NCI-H526 (cell line): Measurements from ENCODE around the gene MYO7A.
"Not testable (repeated sequence)": the region's sequence is repeated elsewhere in the genome, so short reads cannot be mapped to it uniquely, and the experiment has no call there.

Experiments used
- DNase-seq, 2 experiments: peaks; one replicate each; lab custom pipeline; 2025; lab: John Stamatoyannopoulos, UW

MYO7A gene

DNA sequence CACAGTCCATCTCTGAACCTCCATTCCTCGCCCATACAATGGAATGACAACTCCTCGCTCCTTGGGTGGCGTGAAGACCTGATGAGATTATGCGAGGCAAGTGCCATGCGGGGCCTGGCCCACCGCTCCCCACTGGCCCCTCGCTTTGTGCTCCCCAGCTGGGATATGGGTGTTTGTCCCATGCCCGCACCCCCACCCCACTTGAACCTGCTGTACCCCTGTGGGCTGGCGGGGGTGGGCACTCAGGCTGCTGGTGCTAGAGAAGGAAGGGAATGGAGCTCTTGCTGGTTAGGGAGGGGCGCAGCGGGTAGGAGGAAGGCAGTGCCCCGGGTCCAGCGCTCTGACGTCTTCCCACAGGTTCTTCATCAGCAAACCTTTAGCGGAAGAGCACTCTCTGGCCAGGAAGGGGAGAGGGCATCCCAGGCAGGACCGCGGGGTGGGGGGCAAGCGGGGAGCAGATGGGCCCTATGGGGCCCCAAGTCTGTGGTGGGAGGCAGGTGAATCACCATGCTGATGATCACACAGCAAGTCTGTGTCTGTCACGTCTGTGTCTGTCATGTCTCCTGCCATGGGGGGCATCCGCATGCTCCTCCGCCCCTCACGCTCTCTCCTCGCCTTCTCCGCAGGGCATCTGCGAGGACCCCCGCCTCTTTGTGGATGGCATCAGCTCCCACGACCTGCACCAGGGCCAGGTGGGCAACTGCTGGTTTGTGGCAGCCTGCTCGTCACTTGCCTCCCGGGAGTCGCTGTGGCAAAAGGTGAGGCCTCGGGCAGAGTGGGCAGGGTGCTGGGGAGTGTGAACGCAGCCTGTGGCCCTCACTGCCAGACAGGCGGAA, 34.8 kb upstream of the MYO7A start:
- DNase-seq = no peak

DNA sequence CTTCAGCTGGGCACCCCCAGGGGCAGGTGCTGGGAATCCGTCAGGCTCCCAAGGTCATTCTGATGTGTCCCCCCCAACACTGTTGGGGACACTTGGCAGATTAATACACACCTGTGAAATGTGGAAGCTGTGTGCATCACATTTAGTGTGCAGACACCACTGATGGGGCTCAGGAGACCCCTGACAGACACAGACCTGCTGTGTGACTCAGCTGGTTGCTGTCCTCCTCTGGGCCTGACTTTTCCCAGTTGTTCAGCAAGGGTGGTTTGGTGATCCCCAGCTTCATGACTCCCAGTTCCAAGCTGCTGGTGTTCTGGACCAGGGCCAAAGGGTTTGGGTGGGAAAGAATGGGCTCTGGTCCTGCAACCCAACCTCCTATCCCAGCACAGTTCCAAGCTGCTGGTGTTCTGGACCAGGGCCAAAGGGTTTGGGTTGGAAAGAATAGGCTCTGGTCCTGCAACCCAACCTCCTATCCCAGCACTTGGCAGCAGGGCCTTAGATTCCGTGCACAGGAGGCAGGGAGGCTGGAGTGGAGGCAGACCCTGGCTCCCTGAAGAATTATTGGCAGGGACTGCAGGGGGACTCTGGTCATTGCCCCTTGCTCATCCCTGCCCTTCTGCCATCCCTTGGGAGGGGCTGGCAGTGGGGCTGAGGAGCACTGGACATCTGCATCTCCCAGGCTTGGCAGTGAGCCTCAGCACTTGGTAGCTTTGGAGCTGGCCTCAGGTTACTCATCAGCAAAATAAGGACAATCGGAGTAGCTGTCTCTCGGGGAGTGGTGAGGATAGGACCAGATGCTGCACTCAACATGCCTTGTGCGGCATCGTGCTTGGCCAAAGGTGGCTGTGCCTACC, 33.8 kb upstream of the MYO7A start:
- no peak for DNase-seq

DNA sequence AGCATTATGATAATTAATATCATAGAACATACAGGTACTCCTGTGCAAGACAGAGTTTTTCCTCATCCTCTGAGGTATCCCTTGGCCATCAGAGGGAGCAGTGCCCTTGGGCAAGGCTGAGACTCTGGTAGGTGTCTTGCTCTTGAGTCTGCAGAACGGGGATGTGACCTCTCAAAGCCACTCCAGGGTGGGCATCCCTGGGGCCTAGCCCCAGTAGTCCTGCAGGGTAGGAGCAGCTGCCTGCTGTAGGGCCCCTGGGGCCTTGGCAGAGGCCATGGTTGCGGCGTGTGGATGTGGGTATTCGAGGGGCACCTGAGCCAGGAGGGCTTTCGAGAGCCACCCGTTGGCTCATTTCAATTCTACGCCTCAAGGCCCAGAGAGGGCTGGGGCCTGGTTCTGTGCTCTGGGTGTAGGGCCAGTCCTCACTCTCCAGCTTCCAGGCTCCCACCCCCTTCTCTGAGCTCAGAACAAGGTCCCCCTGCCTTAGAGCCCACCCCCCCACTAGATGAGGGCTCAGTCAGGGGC, 33.1 kb upstream of the MYO7A start:
- DNase-seq = no peak

DNA sequence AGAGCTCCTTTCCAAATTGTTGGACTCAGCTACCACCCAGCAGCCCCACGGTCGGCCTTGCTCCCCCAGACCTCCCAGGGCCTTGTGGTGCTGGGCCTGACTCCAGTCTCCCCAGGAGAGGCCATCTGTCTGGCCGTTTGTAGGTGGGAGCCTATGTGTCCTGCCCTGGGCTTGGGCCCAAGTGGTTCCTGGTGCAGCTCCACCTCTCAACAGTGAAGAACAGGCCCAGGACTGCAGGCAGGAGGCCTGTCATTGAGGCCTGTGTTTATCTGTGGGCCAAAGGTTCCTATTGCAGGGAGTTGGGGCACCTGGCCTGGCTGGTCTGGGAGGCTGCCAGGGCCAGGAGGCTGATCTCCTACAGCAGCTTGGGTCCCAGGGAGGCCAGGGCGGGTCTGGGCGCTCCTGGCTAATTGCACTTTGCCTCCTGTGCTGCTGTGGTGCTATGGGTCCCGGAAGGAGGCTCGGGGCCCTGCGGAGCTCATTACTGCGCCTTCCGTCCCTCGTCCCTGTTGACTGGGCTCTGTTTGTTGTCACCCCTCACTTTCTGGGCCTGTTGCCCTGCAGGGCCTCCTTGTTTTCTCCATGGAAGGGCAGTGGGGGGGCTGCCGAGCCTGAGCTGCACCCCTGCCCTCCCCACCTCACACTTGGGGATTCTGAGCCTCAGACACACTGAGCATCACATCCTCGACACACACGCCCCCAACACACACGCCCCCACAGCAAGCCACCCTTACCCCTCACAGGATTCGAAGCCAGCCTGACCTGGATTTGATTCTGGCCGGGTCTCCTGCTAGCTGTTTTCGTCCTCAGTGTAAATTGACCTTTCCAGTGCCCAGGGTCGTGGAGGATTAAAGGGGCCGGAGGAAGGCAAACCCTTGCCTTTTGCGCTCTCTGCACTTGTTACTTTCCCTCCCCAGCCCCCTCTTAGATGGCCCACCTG, 32.2 kb upstream of the MYO7A start:
- no peak for DNase-seq

DNA sequence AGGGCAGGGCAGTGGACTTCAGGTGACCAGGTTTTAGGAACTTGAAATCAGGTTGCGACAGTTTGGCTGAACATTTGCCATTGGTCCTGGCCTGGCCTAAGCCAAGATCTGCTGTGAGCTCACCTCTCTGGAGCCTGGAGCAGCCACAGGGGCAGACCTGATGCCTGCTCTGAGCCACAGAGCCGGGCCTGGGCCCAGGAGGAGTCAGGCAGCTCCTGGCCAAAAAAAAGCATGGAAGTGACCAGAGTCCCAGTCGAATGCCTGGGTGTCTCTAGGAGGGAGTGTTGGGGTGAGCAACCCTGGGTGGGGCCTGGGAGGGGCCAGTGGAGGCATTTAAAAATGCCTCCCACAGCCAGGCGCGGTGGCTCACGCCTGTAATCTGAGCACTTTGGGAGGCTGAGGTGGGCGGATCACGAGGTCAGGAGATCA, 31.4 kb upstream of the MYO7A start:
- DNase-seq = no peak

DNA sequence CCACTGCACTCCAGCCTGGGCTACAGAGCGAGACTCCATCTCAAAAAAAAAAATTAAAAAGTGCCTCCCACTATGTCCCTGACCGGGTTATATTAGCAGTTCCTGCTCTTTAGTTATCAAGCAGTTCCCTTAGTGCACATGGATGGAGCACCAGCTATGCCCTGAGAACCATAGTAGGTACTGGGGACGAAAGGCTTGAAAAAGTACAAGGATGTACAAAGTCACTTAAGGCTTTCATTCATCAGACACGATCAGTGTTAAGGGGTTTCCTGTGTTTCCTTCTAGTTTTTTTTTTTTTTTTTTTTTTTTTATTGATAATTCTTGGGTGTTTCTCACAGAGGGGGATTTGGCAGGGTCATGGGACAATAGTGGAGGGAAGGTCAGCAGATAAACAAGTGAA, 30.9 kb upstream of the MYO7A start:
- DNase-seq = not testable (repeated sequence)

DNA sequence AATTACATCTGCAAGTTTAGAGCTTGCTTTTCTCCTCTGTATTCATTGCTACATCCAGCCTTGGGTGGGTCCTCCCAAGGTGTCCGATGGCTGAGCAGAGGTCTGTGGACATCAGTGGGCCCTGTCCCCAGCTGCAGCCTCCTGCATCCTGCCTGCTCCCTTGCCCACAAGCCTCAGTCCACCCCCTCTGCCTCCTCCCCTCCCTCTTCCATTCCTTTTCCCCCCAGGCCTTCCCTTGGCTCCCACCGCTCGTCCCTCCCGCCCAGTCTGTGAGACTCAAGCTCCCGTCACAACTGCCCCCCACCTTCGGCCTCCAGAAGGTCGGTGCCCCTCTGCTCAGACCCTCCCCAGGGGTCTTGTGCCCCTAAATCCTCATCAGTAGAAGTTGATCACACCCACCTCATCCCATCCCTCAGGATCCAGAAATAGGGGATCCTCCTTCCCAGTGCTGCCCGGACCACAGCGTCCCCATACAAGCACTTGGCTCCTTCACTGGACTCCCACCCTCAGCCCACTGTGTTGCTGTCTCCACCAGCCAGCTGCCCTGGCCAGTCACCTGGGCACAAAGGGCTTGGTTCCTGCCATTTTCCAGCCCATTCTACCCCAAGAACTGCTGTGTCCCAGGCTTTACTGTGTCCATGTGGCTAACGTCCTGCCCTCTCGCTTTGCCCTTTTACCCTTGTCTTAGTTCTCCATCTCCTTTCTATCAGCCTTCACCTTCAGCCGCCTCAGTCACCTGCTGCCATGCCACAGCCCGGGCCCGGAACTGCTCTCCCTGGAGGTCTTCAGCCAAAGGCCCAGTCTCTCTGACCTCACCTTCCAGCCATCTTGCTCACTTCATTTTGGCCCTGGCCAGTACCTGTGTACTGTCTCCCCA, 27.6 kb upstream of the MYO7A start:
- DNase-seq = no peak

DNA sequence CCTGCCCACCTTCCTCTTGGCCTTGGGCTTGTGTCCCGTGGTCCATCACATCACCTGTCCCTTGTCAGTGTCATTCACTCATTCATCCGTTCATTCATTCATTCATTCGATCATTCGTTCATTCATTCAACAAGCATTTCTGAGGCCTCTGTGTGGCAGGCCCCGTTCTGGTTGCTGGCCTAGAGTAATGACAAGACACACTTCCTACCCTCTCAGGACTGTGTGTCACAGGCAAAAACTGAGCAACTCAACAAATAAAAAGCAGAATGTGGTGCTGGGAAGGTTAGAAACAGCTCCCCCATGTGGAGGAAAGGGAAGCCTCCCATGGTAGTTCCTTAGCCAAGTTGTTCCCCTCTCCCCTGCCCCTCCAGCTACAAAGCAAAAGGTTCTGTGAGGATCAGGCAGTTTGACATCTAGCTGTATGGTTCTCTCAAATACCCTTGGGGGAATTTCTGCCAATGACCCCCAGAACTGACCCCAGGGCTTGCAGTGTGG, 27.0 kb upstream of the MYO7A start:
- peak in 1 of 2 experiments; percentile 11 for DNase-seq

DNA sequence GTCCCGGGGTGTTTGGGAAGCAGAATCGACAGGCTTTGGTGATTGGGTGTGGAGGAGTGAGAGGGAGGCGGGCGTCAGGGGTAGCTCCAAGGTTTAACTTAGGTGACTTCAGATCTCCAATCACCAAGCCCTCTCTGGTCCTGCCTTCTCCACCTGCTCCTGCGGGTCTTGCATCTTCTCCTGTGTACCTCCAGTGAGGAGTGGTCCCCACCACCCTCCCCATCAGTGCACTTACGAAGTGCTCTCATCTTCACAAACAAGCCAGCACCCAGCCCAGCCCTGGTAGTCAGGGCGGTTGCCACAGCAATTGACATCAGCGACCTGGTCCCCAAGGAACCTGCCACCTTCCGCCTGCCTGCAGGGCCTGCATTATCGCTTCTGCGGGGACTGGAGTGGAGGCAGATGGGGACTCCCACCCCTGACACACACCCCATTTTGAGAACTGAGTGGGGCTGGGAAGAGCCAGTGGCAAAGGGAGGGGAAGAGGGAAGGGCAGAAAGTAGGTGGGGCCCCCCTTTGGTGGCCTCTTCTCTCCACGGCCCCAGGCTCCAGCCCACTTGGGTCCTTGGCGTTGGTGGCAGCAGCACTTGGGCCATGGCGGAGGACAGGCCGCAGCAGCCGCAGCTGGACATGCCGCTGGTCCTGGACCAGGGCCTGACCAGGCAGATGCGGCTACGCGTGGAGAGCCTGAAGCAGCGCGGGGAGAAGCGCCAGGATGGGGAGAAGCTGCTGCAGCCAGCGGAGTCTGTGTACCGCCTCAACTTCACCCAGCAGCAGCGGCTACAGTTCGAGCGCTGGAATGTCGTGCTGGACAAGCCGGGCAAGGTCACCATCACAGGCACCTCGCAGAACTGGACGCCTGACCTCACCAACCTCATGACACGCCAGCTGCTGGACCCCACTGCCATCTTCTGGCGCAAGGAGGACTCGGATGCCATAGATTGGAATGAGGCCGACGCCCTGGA, 25.5 kb upstream of the MYO7A start, which contains the start of gene OMP:
Gene OMP, plus strand, starts transcription at position 595 of the 965 bp plus-strand sequence. Its CDS starts 0 bp downstream, at position 595.
- no peak for DNase-seq

DNA sequence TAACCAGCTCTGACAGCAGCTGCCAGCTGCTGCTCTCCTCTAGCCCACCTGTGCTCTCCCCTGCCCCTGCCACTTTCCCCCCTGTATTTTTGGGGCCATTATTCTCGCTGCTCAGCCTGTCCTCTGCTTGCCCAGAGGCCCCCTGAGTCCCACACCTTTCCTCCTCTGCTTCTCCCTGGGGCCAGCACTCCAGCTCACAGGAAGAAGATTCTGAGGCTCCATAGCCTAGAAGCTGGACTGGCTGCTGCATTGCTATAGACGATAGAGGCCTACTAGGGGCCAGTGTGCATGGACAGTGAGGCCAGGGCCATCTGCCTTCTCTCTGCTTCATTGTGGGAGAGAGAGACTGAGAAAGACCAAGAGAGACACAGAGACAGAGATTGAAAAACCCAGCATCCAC, 24.7 kb upstream of the MYO7A start:
- no peak for DNase-seq

DNA sequence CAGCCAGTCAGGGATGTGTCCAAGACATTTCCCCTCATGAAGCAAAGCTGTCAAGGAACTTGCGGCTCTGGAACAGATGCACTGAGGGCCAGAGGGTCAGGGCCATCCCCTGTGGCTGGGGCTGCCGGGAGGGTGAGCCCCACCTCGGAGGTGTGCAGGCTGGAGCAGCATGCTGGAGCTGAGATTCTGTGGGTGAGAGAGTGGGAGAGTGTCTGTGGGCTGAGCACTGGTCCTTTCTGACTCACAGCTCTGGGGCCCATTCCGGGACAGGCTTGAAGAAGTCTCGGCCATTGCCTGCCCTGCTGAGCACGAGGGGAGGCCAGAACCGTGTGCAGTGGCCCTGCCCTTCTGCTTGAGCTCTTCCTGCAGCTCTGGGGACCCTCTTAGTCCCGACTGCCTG, 23.3 kb upstream of the MYO7A start:
- DNase-seq = no peak

DNA sequence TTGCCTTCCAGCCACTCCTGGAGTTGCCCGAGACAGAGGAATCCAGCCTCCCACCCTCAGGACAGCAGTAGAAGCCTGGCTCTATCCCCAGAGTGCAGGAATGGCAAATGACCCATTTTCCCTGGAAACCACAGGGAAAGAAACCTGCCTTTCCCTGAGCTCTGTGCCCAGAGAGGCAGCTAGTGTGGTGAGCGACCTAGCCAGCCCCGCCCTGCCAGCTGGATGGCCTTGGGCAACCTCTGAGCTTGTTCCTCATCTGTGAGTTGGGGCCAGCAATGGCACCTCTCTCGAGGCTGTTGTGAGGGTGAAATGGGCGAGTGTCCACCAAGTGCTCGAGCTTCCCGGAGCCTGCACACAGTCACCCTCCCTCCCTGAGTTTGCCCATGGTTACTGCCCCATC, 21.7 kb upstream of the MYO7A start:
- DNase-seq = no peak

DNA sequence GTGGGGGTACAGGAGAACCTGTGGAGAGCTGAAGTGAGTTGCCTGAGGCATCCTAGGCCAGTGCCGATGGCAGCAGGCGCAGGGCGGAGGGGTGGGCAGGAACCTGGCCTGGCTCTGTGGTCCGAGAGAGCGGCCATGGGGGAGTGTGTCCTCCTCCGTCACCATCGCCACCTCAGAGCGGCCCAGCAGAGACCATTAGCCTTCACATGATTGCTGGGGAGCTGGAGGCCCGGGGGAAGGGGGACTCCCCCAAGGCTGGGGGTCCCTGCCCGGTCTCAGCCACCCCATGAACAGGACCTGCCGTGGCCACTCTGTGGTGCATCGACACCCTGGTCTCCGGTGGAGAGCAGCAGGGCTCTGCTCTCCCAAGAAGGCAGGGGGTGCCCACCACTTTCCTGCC, 21.3 kb upstream of the MYO7A start:
- no peak for DNase-seq

DNA sequence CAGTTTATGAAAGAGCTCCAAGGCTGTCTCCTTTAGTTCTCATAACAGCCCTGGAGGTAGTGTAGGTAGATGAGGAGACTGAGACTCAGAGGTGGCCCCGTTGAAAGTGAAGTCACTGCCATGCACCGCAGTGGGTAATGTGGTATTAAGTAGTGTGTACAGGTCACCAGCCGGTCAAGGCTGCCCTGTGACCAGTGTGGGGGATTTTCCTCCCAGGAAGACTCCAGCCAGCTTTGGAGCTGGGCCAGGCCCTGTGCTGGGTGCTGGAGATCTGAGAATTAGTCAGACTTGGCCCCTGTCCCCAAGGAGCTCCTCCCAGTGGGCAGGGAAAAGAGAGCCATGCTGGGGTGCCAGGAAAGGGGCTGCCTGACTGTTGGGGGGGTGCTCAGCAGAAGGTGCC, 20.1 kb upstream of the MYO7A start:
- DNase-seq = no peak

DNA sequence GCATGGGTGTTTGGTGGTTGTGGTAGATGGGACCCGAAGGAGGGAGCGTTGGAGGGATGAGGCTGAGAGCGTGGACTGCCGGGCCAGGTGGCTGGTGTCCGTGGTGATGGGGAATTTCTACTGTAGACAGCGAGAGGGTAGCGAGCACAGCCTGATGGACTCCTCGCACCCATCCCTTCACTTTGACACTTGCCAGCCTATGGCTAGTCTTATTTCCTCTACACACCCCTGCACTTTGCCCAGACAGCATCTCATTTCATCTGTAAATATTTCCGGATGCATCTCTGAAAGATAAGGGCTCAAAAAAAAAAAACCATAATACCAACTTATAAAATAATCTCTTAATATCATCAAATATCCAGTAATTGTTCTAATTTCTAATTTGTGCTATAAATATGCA, 19.6 kb upstream of the MYO7A start:
- no peak for DNase-seq

DNA sequence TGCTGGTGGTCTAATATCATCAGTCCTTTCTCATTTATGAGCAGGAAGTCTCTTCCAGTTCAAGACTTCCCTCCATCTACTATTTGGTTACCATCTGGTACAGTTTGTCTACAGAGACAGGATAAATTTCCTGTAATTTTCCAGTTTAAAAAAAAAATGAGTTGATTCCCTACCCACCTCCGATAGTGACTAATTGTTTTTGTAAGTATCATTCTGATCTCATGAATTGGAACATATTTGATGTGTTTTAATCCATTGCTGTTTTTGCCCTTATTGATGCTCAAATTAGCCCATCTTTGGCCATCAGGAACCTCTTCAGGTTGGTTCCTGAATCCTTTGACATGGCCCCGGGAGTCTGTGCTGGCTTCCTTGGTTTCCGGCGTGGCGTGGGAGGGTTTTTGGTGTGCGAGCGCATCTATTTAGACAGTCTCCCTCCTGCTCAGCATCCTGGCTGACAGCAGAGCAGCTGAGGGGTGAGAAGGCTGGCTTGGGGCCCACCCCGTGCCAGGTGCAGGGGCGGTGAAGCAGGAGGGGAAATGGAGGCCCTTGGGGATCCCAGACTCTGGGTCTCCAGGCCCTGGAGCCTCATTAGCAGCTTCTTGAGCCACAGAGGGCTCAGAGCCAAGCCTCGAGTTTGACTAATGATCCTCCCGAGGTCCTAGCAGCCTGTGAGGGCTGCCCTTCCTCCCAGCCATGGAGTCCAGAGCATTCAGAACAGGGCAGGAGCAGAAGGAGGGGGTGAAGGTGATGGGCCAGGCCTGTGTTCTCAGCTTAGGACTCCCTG, 18.6 kb upstream of the MYO7A start:
- DNase-seq = no peak

DNA sequence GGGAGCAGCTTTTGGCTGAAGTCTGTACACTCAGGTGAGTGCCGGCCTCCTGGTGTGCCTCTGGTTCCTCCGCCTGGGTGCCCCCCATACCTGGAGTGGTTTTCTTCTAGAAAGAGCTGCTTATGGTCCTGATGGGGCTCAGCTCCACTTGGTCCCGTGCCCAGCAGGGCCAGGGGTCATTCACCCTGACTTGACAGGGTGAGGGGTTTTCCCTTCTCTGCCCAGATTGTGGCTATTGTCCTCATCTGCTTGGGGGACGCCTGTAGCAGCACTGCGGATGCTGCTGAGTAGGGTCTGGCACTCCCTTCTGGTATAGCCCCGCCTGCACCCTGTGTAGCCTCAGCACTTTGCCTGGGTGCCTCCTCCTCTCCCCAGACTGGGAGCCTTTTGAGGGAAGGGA, 17.2 kb upstream of the MYO7A start:
- no peak for DNase-seq

DNA sequence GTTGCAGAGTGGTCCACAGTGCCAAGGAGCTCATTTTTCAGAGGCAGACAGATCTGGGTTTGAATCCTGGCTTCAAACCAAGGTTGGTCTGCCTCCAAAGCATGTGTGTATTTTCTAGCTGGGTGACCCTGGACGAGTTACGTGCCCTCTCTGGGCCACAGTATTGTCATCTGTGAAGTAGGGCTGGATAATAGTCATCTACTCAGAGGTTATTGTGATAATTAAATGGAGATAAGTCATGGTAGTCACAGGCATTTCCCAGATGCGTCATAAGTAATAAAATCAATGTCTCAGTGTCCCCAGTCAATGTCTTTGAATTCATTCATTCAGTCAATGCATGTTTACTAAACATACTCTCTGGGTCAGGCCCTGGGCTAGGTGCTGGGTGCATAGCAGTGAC, 16.8 kb upstream of the MYO7A start:
- DNase-seq = no peak

DNA sequence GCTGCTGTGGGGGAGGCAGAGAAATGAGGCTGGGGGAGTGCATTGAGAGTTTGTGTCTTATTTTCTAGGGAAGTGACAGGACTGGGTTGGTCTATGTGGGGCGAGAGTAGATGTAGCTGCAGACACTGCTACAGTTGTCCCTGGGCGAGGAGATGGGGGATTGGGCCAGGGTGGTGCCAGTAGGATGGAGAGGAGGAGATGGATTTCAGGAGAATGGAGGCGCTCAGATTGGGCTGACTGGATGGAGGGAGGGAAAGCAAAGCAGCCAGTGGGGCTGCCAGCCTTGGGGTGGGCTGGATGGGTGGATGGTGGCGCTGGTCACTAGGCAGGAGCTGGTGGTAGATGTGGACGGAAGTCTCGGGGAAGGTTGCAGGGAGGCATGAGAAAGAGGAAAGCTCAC, 16.1 kb upstream of the MYO7A start:
- no peak for DNase-seq
